ENCODE data around the gene MT3. TPM values are rescaled to one million over a fixed set of nuclear protein-coding genes. Genes with fewer than 3 reads are reported as not detected.
A peak's percentile ranks its signal among the peaks of the same experiment; 100 is the strongest.

Gene MT3
- total RNA-seq, 2 experiments from 2014 or later, result 0.64 to 1.6 TPM

- H3K27ac Mint-ChIP-seq, result no peak overlapping the region
- CTCF ChIA-PET, result interaction anchor here (1.2 kb wide), 1 partner anchor 73 kb away, joined by 3 read pairs; no protein-coding TSS in a partner anchor
- intact Hi-C loops (cut with micrococcal nuclease), result no loop called here
- peak overlapping the region; percentile 58 for H3K4me3 Mint-ChIP-seq
- H3K9me3 Mint-ChIP-seq, result no peaks in the 10 kb centered on the region
- peaks cover 86% of the 10 kb centered on the region for H3K27me3 Mint-ChIP-seq (ENCODE audit: low read depth)
- peaks cover 32% of the 10 kb centered on the region for H3K4me1 Mint-ChIP-seq (ENCODE audit: low read depth)
- no peaks in the 10 kb centered on the region for H3K36me3 Mint-ChIP-seq (ENCODE audit: low read depth)
- DNase-seq, result peak; percentile 31
These were observed 46.2 kb downstream of the MT3 start for GRCh38 chr16:56635441-56635967.

DNA sequence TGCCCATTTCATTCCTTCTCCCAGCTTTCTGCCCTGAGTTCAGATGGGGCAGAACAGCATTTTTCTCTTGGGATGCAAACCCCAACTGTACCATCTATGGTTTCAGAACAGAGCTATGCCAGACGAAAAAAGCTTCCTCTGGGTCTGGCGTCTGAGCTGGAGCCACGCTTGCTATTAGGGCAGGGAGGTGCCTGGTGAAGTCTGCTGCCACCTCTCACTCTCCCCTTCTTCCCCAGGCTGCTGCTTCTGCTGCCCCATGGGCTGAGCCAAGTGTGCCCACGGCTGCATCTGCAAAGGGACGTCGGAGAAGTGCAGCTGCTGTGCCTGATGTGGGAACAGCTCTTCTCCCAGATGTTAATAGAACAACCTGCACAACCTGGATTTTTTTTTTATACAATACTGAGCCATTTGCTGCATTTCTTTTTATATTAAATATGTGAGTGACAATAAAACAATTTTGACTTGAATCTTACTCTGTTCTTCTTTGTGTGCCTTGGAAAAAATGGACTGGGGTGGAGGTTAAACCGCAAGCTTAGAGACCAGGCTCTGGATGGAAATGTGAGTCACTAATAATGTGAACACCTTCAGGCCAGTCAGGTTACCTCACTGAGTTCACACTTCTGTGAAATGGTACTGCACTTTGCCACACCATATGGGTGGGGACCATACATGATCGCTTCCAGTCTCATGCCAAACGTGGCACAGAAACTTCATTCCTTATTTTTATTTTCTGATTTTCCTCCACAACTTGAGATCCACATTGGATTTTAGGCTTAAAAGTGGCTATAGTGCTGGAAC, 47.5 kb downstream of the MT3 start:
- Mint-ChIP-seq H3K36me3 (ENCODE audit: low read depth) (no peaks in the 10 kb centered on the region), H3K27me3 (ENCODE audit: low read depth) (peaks cover 84% of the 10 kb centered on the region), H3K9me3 (no peaks in the 10 kb centered on the region), H3K27ac (no peak overlapping the region), H3K4me1 (ENCODE audit: low read depth) (peaks cover 30% of the 10 kb centered on the region), H3K4me3 (no peak overlapping the region)
- no peak for DNase-seq
- intact Hi-C loops (cut with micrococcal nuclease), result no loop called here
- CTCF ChIA-PET, result interaction anchor here (0.6 to 1.2 kb wide), 4 partner anchors 27 to 857 kb away, joined by 3 to 5 read pairs (median 3); no protein-coding TSS in a partner anchor

DNA sequence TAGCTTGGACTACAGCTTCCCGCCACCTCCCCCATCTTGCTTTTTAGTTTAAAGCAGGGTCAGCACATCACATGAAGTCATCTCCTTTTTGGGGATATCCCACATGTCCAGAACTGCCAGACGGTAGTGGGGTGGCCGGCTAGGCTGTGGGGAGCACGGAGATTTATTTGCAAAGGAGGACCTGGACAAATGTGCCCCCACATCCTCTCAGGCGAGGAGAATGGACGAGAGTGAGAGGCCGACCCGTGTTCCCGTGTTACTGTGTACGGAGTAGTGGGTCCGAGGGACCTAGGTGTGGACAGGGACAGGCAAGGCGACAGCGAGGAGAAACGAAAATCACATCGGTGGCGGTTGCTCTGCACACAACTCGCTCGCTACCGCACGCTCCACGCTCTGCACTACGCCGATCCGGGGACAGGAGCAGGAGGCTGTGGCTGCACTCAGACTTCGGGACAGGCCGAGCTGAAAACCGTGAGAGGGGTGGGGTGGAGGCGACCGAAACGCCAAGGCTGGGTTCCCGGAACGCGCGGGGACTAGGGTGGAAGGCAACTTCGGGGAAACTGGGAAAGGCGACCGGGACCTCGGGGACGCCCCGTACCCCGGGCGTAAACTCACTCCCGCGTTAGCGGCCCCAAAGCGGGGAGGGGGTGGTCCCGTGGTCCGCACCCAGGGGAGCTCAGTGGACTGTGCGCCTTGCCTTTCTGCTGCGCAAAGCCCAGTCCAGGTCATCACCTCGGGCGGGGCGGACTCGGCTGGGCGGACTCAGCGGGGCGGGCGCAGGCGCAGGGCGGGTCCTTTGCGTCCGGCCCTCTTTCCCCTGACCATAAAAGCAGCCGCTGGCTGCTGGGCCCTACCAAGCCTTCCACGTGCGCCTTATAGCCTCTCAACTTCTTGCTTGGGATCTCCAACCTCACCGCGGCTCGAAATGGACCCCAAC, 48.8 kb downstream of the MT3 start, which contains the start of gene MT1A:
TSS of gene MT1A (plus strand) at position 853 of the 937 bp plus-strand sequence. CDS start at position 926, 73 bp downstream.
- peaks cover 79% of the 10 kb centered on the region for H3K27me3 Mint-ChIP-seq (ENCODE audit: low read depth)
- peaks cover 29% of the 10 kb centered on the region for H3K4me1 Mint-ChIP-seq (ENCODE audit: low read depth)
- H3K4me3 Mint-ChIP-seq, result peak within 1 kb of the TSS; percentile 58
- H3K36me3 Mint-ChIP-seq (ENCODE audit: low read depth), result no peaks in the 10 kb centered on the region
- no peaks in the 10 kb centered on the region for H3K9me3 Mint-ChIP-seq
- no peak within 1 kb of the TSS for H3K27ac Mint-ChIP-seq
- DNase-seq, result peak; percentile 35
- intact Hi-C loops (cut with micrococcal nuclease), result no loop called here
- CTCF ChIA-PET, result no interaction called here

DNA sequence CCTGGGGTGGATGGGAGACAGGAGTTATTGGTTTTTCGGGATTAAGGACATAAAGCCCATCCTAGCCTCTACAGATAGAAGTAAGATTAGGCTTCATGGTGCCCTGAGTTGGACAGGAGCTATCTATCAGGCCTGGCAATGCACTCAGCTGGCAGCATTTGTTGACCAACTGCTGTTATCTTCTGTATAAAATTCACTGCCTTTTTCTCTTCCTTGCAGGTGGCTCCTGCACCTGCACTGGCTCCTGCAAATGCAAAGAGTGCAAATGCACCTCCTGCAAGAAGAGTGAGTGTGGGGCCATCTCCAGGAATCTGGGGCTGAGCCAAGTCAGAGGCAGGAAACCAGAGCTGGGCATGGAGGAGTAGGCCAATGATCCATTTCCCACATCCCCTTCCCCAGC, 49.7 kb downstream of the MT3 start:
- no peak overlapping the region for H3K27ac Mint-ChIP-seq
- DNase-seq, result no peak
- H3K9me3 Mint-ChIP-seq, result no peaks in the 10 kb centered on the region
- peaks cover 70% of the 10 kb centered on the region for H3K27me3 Mint-ChIP-seq (ENCODE audit: low read depth)
- intact Hi-C loops (cut with micrococcal nuclease), result no loop called here
- CTCF ChIA-PET, result interaction anchor here (1.1 kb wide), 1 partner anchor 38 kb away, joined by 4 read pairs; no protein-coding TSS in a partner anchor
- no peak overlapping the region for H3K4me3 Mint-ChIP-seq
- H3K4me1 Mint-ChIP-seq (ENCODE audit: low read depth), result peaks cover 37% of the 10 kb centered on the region
- H3K36me3 Mint-ChIP-seq (ENCODE audit: low read depth), result no peaks in the 10 kb centered on the region

DNA sequence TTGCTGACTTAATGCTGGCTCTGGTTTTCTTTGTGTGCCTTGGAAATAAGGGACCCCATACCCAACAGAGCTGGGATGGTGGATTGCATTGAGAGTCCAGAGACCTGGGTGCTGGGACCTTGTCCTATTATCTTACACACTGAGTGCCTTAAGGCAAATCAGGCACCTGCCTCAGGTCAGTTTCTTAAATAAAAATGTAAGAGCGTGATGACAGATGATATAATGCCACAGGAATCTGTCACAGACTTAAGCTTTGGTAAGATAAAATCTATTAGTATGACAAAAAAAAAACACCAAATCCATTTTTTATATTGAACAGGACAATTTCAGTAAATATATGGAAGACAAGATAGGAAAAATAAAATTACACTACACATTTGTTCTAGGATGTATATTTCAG, 50.7 kb downstream of the MT3 start:
- H3K4me1 Mint-ChIP-seq (ENCODE audit: low read depth), result peaks cover 37% of the 10 kb centered on the region
- peaks cover 60% of the 10 kb centered on the region for H3K27me3 Mint-ChIP-seq (ENCODE audit: low read depth)
- no peak overlapping the region for H3K4me3 Mint-ChIP-seq
- H3K9me3 Mint-ChIP-seq, result no peaks in the 10 kb centered on the region
- no peak overlapping the region for H3K27ac Mint-ChIP-seq
- intact Hi-C loops (cut with micrococcal nuclease), result no loop called here
- CTCF ChIA-PET, result interaction anchor here (1.1 kb wide), 1 partner anchor 39 kb away, joined by 4 read pairs; no protein-coding TSS in a partner anchor
- no peaks in the 10 kb centered on the region for H3K36me3 Mint-ChIP-seq (ENCODE audit: low read depth)
- no peak for DNase-seq

Other genes with a start within 250 kb of the MT3 start
- 10 to 100 TPM; 26.7 to 33.0 TPM for gene AMFR, start 164.0 kb upstream of the MT3 start, total RNA-seq
- gene NUDT21, start 138.2 kb upstream of the MT3 start, total RNA-seq, result 100 to 1,000 TPM; 324 to 330 TPM
- gene OGFOD1, start 138.0 kb upstream of the MT3 start, total RNA-seq, result 10 to 100 TPM; 48.5 to 50.6 TPM
- gene BBS2, start 69.5 kb upstream of the MT3 start, total RNA-seq, result 10 to 100 TPM; 18.0 to 19.2 TPM
- gene MT4, start 24.5 kb upstream of the MT3 start, total RNA-seq, result not detected
- 100 to 1,000 TPM in 1 of 2 experiments, 10 to 100 TPM in 1; 95.7 to 130 TPM for gene MT2A, start 19.1 kb downstream of the MT3 start, total RNA-seq
- 10 to 100 TPM; 12.2 to 12.4 TPM for gene MT1E, start 36.3 kb downstream of the MT3 start, total RNA-seq
- gene MT1M, start 43.1 kb downstream of the MT3 start, total RNA-seq, result not detected
- not detected for gene MT1A, start 49.1 kb downstream of the MT3 start, total RNA-seq
- gene MT1B, start 62.4 kb downstream of the MT3 start, total RNA-seq, result not detected
- 1 to 10 TPM; 5.4 to 6.4 TPM for gene MT1F, start 68.4 kb downstream of the MT3 start, total RNA-seq
- 10 to 100 TPM; 22.4 to 23.8 TPM for gene MT1G, start 78.5 kb downstream of the MT3 start, total RNA-seq
- 1 to 10 TPM; 5.4 to 7.4 TPM for gene MT1H, start 80.3 kb downstream of the MT3 start, total RNA-seq
- gene MT1X, start 92.9 kb downstream of the MT3 start, total RNA-seq, result 10 to 100 TPM; 49.9 to 57.9 TPM
- gene NUP93, start 140.6 kb downstream of the MT3 start, total RNA-seq, result 100 to 1,000 TPM; 161 to 172 TPM